Mononuclear cell (primary cell): Measurements from ENCODE around the gene GOLGA6L1. TPM values are rescaled to one million over a fixed set of nuclear protein-coding genes. Genes with fewer than 3 reads are reported as not detected.
"Not testable (repeated sequence)": the region's sequence is repeated elsewhere in the genome, so short reads cannot be mapped to it uniquely, and the experiment has no call there.

Experiments
- H3K27me3 ChIP-seq: 2 replicates; pipeline ENCODE4 v1.6.0; 2011; ENCODE audit warnings: low read length, control low read depth; ENCODE audit not compliant: insufficient read depth
- H3K4me1 ChIP-seq: 2 replicates; pipeline ENCODE4 v1.5.1; 2011; ENCODE audit warnings: mild to moderate bottlenecking, low read length, control low read depth; ENCODE audit not compliant: insufficient read depth
- H3K4me3 ChIP-seq: 2 replicates; pipeline ENCODE4 v1.5.1; 2011; ENCODE audit warnings: mild to moderate bottlenecking, low read length, moderate library complexity
- H3K9me3 ChIP-seq: 2 replicates; pipeline ENCODE4 v1.5.1; 2011; ENCODE audit warnings: low read depth, mild to moderate bottlenecking, control low read depth, low read length
- total RNA-seq: library from RNA; depleted of rRNA; stranded (reverse); fragments of >200 nt; gene quantifications from one replicate; pipeline ENCODE4 v1.2.3, GENCODE V29; 2012

GOLGA6L1 gene
- total RNA-seq: not detected

- H3K27me3 ChIP-seq, H3K9me3 ChIP-seq, H3K4me1 ChIP-seq, H3K4me3 ChIP-seq: not testable (repeated sequence)
These were observed at the start of gene GOLGA6L1 for GRCh38 chr15:23136722-23137121. TSS of gene GOLGA6L1 (minus strand) at chr15:23136822. CDS start at chr15:23136731, 91 bp downstream.

DNA sequence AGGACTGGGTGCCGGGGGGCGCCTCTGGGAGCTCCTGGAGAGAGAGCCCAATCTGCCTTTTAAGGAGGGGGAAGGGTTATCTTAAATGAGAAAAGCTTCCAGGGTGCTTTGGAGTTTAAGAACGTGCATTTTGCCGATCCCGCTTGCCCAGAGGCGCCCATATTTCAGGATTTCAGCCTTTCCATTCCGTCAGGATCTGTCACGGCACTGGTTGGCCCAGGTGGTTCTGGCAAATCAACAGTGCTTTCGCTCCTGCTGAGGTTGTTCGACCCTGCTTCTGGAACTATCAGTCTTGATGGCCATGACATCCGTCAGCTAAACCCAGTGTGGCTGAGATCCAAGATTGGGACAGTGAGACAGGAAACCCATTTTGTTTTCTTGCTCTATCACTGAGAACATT lies 44.6 kb upstream of the GOLGA6L1 start:
- H3K27me3 ChIP-seq, H3K9me3 ChIP-seq, H3K4me1 ChIP-seq, H3K4me3 ChIP-seq: not testable (repeated sequence)

DNA sequence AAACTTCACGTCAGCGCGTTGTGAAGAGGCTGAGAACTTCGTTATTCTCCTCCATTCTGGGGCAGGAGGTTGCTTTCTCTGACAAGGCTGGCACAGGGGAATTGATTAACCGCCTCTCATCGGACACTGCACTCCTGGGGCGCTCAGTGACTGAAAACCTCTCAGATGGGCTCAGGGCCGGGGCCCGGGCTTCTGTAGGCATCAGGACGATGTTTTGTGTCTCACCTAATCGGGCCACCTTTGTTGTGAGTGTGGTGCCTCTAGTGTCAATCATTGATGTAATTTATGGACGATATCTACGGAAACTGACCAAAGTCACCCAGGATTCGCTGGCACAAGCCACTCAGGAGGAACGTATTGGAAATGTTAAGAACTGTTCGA lies 43.9 kb upstream of the GOLGA6L1 start:
- H3K9me3 ChIP-seq, H3K4me1 ChIP-seq, H3K27me3 ChIP-seq, H3K4me3 ChIP-seq: not testable (repeated sequence)

DNA sequence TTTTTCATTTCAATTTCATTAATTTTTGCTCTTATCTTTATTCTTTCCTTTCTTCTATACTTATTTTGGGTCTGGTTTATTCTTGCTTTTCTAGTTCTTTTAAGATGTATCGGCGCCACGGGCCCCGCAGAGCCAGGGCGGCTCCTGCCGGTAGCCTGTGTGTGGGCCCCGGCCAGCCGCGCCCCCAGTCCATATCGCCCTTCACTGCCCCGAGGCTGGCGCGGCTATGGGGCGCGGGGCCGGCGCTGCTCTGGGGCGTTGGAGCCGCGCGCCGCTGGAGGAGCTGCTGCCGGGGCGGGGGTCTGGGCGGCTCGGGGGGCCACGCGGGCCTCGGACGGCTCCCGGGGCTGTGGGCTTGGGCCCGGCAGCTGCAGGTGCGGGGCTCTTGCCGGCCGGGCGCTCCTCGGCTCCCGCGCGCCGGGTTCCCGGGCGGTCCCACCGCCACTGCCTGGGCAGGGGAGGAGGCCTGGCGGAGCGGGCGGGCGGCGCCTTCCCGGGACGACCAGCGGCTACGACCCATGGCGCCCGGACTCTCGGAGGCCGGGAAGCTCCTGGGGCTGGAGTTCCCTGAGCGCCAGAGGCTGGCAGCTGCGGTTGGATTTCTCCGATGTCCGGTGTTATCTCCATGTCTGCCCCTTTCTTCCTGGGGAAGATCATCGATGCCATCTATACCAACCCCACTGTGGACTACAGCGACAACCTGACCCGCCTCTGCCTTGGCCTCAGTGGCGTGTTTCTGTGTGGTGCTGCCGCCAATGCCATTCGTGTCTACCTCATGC lies 43.3 kb upstream of the GOLGA6L1 start:
- not testable (repeated sequence) for H3K27me3 ChIP-seq

DNA sequence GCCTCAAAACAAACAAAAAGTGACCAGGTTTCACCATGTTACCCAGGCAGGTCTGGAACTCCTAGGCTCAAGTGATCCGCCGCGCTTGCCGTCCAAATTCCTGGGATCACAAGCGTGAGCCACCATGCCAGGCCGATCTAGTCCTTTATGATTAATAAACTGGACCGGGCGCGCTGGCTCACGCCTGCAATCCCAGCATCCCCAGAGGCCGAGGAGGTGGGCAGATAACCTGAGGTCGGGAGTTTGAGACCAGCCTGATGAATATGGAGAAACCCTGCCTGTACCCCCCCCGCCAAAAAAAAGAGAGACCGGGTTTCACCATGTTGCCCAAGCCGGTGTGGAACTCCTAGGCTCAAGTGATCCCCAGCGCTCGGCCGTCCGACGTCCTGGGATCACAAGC lies 40.1 kb upstream of the GOLGA6L1 start:
- not testable (repeated sequence) for H3K27me3 ChIP-seq, H3K4me3 ChIP-seq, H3K4me1 ChIP-seq, H3K9me3 ChIP-seq

More for the DNA sequence above, 43.3 kb upstream of the GOLGA6L1 start:
- not testable (repeated sequence) for H3K9me3 ChIP-seq, H3K4me3 ChIP-seq, H3K4me1 ChIP-seq

DNA sequence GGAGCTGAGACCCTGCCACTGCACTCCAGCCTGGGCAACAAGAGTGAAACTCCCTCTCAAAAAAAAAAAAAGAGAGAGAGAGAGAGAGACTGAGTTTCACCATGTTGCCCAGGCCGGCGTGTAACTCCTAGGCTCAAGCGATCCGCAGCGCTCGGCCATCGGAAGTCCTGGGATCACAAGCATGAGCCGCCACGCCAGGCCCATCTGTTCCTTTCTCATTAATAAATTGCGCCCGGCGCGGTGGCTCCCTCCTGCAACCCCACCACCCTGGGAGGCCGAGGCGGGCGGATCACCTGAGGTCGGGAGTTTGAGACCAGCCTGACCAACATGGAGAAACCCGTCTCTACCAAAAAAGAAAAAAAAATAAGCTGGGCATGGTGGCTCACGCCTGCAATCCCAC lies 39.0 kb upstream of the GOLGA6L1 start:
- not testable (repeated sequence) for H3K27me3 ChIP-seq, H3K4me3 ChIP-seq, H3K9me3 ChIP-seq, H3K4me1 ChIP-seq

- H3K9me3 ChIP-seq, H3K4me1 ChIP-seq, H3K27me3 ChIP-seq: not testable (repeated sequence)
These were observed 38.1 kb upstream of the GOLGA6L1 start for GRCh38 chr15:23174609-23175140.

GRCh38 chr15:23132787-23133186 lies 3.8 kb downstream of the GOLGA6L1 start:
- not testable (repeated sequence) for H3K27me3 ChIP-seq, H3K4me3 ChIP-seq, H3K4me1 ChIP-seq, H3K9me3 ChIP-seq

More at GRCh38 chr15:23174609-23175140, 38.1 kb upstream of the GOLGA6L1 start:
- not testable (repeated sequence) for H3K4me3 ChIP-seq

GRCh38 chr15:23118208-23118607 lies 18.4 kb downstream of the GOLGA6L1 start:
- Histone ChIP-seq H3K4me1 (no peaks in the 10 kb centered on the region), H3K27me3 (peaks cover 3% of the 10 kb centered on the region), H3K9me3 (no peaks in the 10 kb centered on the region), H3K4me3 (no peak overlapping the region)

DNA sequence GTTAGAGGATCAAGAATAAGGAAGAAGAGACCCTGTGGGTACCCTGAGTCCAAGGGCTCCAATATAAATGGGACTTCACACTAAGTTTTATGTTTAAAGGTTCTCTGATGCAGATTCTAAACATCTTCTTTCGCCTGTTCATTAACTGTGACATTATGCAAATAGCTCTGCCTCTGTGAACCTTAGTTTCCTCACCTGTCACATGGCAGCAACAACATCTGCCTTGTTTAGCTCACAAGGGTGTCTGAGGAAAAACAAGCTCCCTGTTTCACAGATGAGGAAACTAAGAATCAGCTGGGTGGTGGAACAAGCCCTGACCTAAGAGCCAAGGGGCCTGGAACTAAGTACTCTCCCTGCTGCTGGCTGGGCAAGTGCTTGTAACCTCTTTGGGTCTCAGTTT lies 40.8 kb downstream of the GOLGA6L1 start:
- Histone ChIP-seq H3K4me3 (no peak overlapping the region), H3K9me3 (no peaks in the 10 kb centered on the region), H3K27me3 (no peaks in the 10 kb centered on the region), H3K4me1 (no peaks in the 10 kb centered on the region)

GRCh38 chr15:23083115-23083514 lies 53.5 kb downstream of the GOLGA6L1 start:
- Histone ChIP-seq H3K27me3 (no peaks in the 10 kb centered on the region), H3K4me3 (no peak overlapping the region), H3K9me3 (no peaks in the 10 kb centered on the region), H3K4me1 (no peaks in the 10 kb centered on the region)

GRCh38 chr15:23081996-23082737 lies 54.5 kb downstream of the GOLGA6L1 start:
- H3K9me3 ChIP-seq, H3K4me1 ChIP-seq, H3K4me3 ChIP-seq, H3K27me3 ChIP-seq: not testable (repeated sequence)

DNA sequence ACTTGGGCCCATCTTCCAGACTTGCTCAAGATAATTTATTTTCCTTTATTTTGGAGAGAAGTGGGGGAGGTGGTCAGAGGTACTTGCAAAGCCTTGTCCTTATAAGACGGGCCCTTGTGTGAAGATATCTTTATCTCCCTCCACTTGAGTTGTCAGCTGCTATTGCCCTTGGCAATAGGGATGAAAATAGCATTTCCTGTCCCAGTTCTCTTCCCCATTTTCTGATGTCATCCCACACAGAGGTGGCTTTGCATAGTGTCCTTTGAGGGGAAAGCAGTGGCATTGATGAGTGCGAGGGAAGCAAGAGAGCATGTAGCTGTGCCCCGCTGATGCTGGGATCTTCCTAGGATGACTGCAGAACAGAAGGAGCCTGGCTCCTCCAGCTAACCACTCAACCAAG lies 55.4 kb downstream of the GOLGA6L1 start:
- no peaks in the 10 kb centered on the region for H3K9me3 ChIP-seq
- no peaks in the 10 kb centered on the region for H3K27me3 ChIP-seq
- no peaks in the 10 kb centered on the region for H3K4me1 ChIP-seq
- H3K4me3 ChIP-seq: no peak overlapping the region

- Histone ChIP-seq H3K4me3 (no peak overlapping the region), H3K27me3 (no peaks in the 10 kb centered on the region), H3K4me1 (no peaks in the 10 kb centered on the region), H3K9me3 (no peaks in the 10 kb centered on the region)
These were observed 56.9 kb downstream of the GOLGA6L1 start for GRCh38 chr15:23079766-23080165.
